Body of pancreas (tissue), 4 donors: ENCODE measurements around the gene F2. TPM values are rescaled to one million over a fixed set of nuclear protein-coding genes. Genes with fewer than 3 reads are reported as not detected.

Experiments
- ATAC-seq: fragments of 150-250 bp; one replicate; pipeline ENCODE4 v1.9.1; 2016
- DNase-seq, 4 donors: peaks; one replicate each; pipeline ENCODE4 v3.0.0-alpha.2; 2019
- H3K27ac ChIP-seq, 4 donors: fragments of 200-600 bp; sonication (generic); 1 replicate in 3 of 4; 2 replicates in 1 of 4; pipeline versions ENCODE4 v1.5.1 to v1.6.1; 2016 to 2019; ENCODE audit warnings: mild to moderate bottlenecking in 1 of 4, mixed read lengths in 1 of 4, moderate library complexity in 1 of 4
- H3K27me3 ChIP-seq, 2 donors: fragments of 200-600 bp; sonication (generic); one replicate each; pipeline ENCODE4 v1.6.0; 2016; ENCODE audit warnings: mild to moderate bottlenecking in 1 of 2
- H3K36me3 ChIP-seq, 2 donors: fragments of 200-600 bp; sonication (generic); replicated peaks in 1 of 2; 2 replicates each; pipeline ENCODE4 v1.5.1; 2016; ENCODE audit warnings: low read depth in 2 of 2; ENCODE audit not compliant: insufficient read depth in 1 of 2
- H3K4me1 ChIP-seq: fragments of 200-600 bp; sonication (generic); one replicate; pipeline ENCODE4 v1.6.0; 2016
- H3K4me3 ChIP-seq, 2 donors: fragments of 200-600 bp; sonication (generic); 1 replicate in 1 of 2; 2 replicates in 1 of 2; pipeline ENCODE4 v1.5.1; 2016 to 2019
- H3K9me3 ChIP-seq, 3 donors: fragments of 200-600 bp; sonication (generic); 1 replicate in 2 of 3; 2 replicates in 1 of 3; pipeline ENCODE4 v1.5.1; 2016
- CTCF ChIP-seq, 7 experiments: fragments of 450-650 bp in 4 of 7; fragments of 200-600 bp in 3 of 7; sonication (generic) in 3 of 7; IDR thresholded peaks; one replicate each; pipeline ENCODE4 v1.5.1; 2016 to 2019; ENCODE audit warnings: antibody characterized with exemption in 7 of 7
- POLR2A ChIP-seq, 3 donors: fragments of 450-650 bp; IDR thresholded peaks; one replicate each; pipeline ENCODE4 v1.6.1; 2016; ENCODE audit warnings: antibody characterized with exemption in 3 of 3, mild to moderate bottlenecking in 2 of 3
- WGBS, 2 donors: methylation state at CpG; one replicate each; pipeline ENCODE4 v1.1.5; 2017; 5-methylcytosine and 5-hydroxymethylcytosine counted together
- intact Hi-C: fragments of 100-400 bp; cut with DNase I; formaldehyde crosslinking; loops from one replicate; pipeline ENCODE4 v1.15.1; 2023
- total RNA-seq, 2 donors: library from RNA; depleted of rRNA; stranded (reverse); fragments of >200 nt; gene quantifications; one replicate each; pipeline ENCODE4 v1.1.0, GENCODE V29; 2016

The F2 gene
- total RNA-seq, 2 donors from 2014 or later: not detected

DNA sequence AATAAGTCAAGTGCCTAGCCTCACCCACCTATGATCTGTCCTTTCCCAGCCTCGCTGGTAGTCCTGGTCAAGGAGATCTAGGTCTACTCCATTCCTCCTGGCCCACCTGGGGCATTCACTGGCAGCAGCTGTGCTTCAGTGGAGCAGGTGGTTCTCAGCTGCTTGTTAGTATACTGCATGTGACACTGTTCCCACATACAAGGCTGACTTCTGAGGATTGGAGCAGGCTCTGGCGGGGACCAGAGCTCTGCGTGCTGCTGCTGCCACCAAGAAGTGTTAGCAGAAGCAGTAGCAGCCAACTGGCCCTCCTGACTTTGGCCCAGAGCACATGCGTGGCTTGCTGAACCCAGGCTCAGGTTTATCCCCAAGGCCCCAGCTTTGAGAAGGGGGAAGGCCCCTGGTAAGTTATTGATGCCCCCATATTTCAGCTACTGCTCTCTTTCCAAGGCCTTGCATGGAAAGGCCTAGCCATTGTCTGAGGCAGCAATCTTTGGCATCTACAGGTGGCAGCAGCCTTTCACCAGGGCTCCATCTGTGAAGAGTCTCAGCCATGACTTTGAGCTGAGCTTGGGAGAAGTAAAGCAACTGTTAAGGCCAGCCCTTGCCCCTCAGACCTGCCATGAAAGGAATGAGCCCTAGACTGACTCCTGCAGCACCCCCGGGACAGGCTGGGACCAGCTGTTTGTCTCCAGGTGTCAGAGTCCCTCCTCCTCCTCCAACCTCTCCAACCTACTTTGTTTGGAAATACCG is 45.1 kb upstream of the F2 start:
- DNase-seq (peak; percentile 50 to 78 (median 76)), ATAC-seq (no peak)
- Histone ChIP-seq H3K27me3 (no peaks in the 10 kb centered on the region), H3K9me3 (no peaks in the 10 kb centered on the region), H3K4me3 (no peak overlapping the region), H3K36me3 (peaks cover 6 to 17% of the 10 kb centered on the region in 2 donors), H3K27ac (peak overlapping the region; percentile 79 to 93 (median 82)), H3K4me1 (peaks cover 36% of the 10 kb centered on the region)
- no peak for TF ChIP-seq CTCF (IDR thresholded peaks at IDR 0.05)
- no peak for TF ChIP-seq POLR2A (IDR thresholded peaks at IDR 0.05)
- 42 to 44% methylated on average over 5 to 6 of the region's 6 CpGs for WGBS, 2 donors
- intact Hi-C loops: no loop called here

- Histone ChIP-seq H3K4me3 (no peak overlapping the region), H3K9me3 (no peaks in the 10 kb centered on the region), H3K27me3 (no peaks in the 10 kb centered on the region), H3K36me3 (peaks cover 4 to 12% of the 10 kb centered on the region in 2 donors), H3K27ac (peak overlapping the region; percentile 79 to 93 (median 82)), H3K4me1 (peaks cover 43% of the 10 kb centered on the region)
- peak; percentile 19 for ATAC-seq
- WGBS, 2 donors: 48 to 66% methylated on average over 11 to 12 of the region's 12 CpGs
- TF ChIP-seq CTCF (IDR thresholded peaks at IDR 0.05) (no peak), POLR2A (IDR thresholded peaks at IDR 0.05) (no peak)
- intact Hi-C loops: no loop called here
- DNase-seq: peak in 1 of 4 donors; percentile 28
Observed at GRCh38 chr11:46674463-46675287, 44.3 kb upstream of the F2 start.

DNA sequence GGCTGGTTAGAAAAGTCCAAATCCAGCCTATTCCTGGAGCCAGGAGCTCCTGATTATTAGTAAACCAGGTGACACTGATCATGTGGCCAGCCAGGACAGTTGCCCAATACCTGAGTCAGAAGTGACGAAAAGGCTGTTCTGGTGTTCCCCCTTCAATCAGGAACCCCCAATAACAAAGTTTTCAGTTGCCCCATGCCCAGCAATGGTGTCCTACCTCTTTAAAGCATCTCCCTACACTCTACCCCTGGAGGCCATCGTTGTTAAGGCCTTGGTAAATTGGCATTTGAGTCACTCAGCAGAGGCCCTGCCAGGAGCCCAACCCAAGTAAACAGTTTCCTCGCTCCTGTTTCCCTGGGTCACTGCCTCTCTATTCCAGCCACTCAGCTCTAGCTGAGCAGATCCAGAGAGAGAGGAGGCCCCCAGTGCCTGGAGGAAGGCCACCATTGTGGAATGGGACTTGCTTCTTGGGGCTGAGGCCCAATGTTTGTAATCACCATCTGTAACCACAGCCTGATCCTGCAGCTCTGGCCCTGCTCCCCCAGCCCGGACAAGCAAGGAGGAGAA is 43.6 kb upstream of the F2 start:
- 12 to 18% methylated on average over 4 of the region's 4 CpGs for WGBS, 2 donors
- peaks cover 44% of the 10 kb centered on the region for H3K4me1 ChIP-seq

DNA sequence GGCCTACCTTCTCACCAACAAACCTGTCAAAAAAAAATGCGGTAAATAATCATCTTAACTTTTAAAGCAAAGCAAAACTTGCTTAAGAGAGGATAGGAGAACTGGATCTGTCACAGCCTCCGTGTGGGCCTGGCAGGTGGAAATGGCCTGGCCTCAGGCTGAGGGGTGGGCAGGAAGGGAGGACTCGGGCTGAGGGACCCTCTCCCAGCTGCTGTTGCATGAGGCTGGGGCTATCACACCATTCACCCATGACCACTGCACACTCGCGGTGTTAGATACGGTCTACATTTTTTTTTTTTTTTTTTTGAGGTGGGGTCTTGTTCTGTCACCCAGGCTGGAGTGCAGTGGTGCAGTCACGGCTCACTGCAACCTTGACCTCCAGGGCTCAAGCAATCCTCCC is 43.1 kb upstream of the F2 start:
- 64 to 69% methylated on average over 7 of the region's 7 CpGs for WGBS, 2 donors
- intact Hi-C loops: no loop called here
- no peak for DNase-seq
- Histone ChIP-seq H3K27ac (peak overlapping the region; percentile 79 to 93 (median 82)), H3K4me1 (peaks cover 44% of the 10 kb centered on the region), H3K4me3 (no peak overlapping the region), H3K27me3 (no peaks in the 10 kb centered on the region), H3K9me3 (no peaks in the 10 kb centered on the region), H3K36me3 (peaks cover 0 to 13% of the 10 kb centered on the region in 2 donors)
- ATAC-seq: no peak
- TF ChIP-seq POLR2A (IDR thresholded peaks at IDR 0.05) (no peak), CTCF (IDR thresholded peaks at IDR 0.05) (no peak)

More for the DNA sequence above, 43.6 kb upstream of the F2 start:
- TF ChIP-seq CTCF (IDR thresholded peaks at IDR 0.05): peak in 4 of 7 experiments; percentile 28 to 44 (median 33)
- peak in 1 of 3 donors; percentile 8 for TF ChIP-seq POLR2A (IDR thresholded peaks at IDR 0.05)
- peak; percentile 78 for ATAC-seq
- peak; percentile 70 to 85 (median 78) for DNase-seq
- Histone ChIP-seq H3K4me3 (no peak overlapping the region), H3K9me3 (no peaks in the 10 kb centered on the region), H3K36me3 (peaks cover 0 to 14% of the 10 kb centered on the region in 2 donors), H3K27me3 (no peaks in the 10 kb centered on the region), H3K27ac (peak overlapping the region; percentile 79 to 93 (median 82))
- intact Hi-C loops: no loop called here
